ENCODE data around the gene NOL12.

NOL12 gene

DNA sequence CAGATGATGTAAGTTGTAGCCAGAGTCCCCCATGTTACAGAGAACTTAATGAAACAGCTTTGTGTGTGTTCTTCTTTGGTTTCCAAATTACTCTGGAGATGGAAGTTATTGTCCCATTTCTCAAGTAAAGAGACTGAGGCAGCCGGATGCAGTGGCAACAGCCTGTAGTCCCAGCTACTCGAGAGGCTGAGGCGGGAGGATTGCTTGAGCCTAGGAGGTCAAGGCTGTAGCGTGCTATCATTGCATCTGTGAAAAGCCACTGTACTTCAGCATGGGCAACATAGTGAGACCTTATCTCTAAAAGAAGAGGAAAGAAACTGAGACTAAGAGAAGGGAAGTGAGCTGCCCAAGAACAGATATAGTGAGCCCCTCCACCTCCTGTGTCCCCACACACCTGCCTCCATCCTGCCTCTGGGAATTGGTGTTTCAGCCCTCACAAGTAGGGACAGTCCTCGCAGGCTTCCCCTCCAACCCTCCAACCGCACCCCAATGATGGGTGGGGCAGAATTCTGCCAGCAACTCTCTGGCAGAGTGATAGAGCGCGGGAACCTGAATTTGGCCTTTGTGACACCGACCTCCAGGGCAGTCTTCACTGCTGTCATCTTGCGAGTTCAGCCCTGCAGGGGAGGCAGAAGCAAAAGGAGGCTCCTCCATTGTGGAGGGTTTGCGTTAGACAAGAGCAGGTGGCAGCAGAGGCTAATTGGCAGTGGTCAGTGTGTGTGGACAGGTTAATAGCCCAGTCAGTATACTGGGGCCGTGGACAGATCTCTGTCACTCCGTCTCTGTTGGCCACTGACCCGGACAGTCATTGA is 26.0 kb upstream of the NOL12 start:
- DNase-seq = no peak
- Histone ChIP-seq H3K27me3 (replicated peaks; ENCODE audit: control insufficient read depth, insufficient read depth, low read length, poor library complexity, severe bottlenecking) (no peaks in the 10 kb centered on the region), H3K36me3 (ENCODE audit: control insufficient read depth, insufficient read depth, low read length) (no peaks in the 10 kb centered on the region), H3K9me3 (ENCODE audit: control insufficient read depth, low read length) (no peaks in the 10 kb centered on the region), H3K4me1 (ENCODE audit: control insufficient read depth, insufficient read depth, low read length, poor library complexity, severe bottlenecking) (peaks cover 21% of the 10 kb centered on the region), H3K27ac (ENCODE audit: insufficient read depth, low read length, poor library complexity, severe bottlenecking) (no peak overlapping the region), H3K4me3 (ENCODE audit: insufficient read depth, low read depth, low read length, poor library complexity, severe bottlenecking) (no peak overlapping the region)

GRCh38 chr22:37660709-37661045 is 25.5 kb upstream of the NOL12 start:
- H3K27me3 ChIP-seq (replicated peaks; ENCODE audit: control insufficient read depth, insufficient read depth, low read length, poor library complexity, severe bottlenecking) = no peaks in the 10 kb centered on the region
- DNase-seq = no peak
- no peaks in the 10 kb centered on the region for H3K36me3 ChIP-seq (ENCODE audit: control insufficient read depth, insufficient read depth, low read length)
- no peak overlapping the region for H3K27ac ChIP-seq (ENCODE audit: insufficient read depth, low read length, poor library complexity, severe bottlenecking)
- no peak overlapping the region for H3K4me3 ChIP-seq (ENCODE audit: insufficient read depth, low read depth, low read length, poor library complexity, severe bottlenecking)
- H3K9me3 ChIP-seq (ENCODE audit: control insufficient read depth, low read length) = no peaks in the 10 kb centered on the region
- peaks cover 21% of the 10 kb centered on the region for H3K4me1 ChIP-seq (ENCODE audit: control insufficient read depth, insufficient read depth, low read length, poor library complexity, severe bottlenecking)

GRCh38 chr22:37661160-37661924 is 24.8 kb upstream of the NOL12 start:
- H3K27ac ChIP-seq (ENCODE audit: insufficient read depth, low read length, poor library complexity, severe bottlenecking) = no peak overlapping the region
- no peak for DNase-seq
- peaks cover 4% of the 10 kb centered on the region for H3K36me3 ChIP-seq (ENCODE audit: control insufficient read depth, insufficient read depth, low read length)
- no peaks in the 10 kb centered on the region for H3K9me3 ChIP-seq (ENCODE audit: control insufficient read depth, low read length)
- H3K4me1 ChIP-seq (ENCODE audit: control insufficient read depth, insufficient read depth, low read length, poor library complexity, severe bottlenecking) = peaks cover 21% of the 10 kb centered on the region
- no peak overlapping the region for H3K4me3 ChIP-seq (ENCODE audit: insufficient read depth, low read depth, low read length, poor library complexity, severe bottlenecking)
- H3K27me3 ChIP-seq (replicated peaks; ENCODE audit: control insufficient read depth, insufficient read depth, low read length, poor library complexity, severe bottlenecking) = no peaks in the 10 kb centered on the region

DNA sequence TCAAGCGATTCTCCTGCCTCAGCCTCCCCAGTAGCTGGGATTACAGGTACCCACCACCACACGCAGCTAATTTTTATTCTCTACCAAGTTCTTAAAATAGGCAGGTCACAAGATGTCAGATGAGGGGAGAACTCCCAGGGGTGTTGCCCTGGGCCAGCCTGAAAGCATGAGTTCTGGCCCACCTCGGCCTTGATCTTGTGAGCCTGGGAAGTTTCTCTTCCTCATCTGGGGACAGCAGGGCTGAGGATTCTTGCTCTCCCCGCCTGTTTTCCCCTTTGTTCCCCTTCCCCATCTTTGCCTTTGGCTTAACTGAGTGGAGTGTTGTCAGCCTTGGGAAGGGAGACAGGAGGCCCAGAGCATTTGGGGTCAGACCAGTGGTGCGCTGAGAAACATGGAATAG is 24.1 kb upstream of the NOL12 start:
- no peaks in the 10 kb centered on the region for H3K9me3 ChIP-seq (ENCODE audit: control insufficient read depth, low read length)
- no peaks in the 10 kb centered on the region for H3K27me3 ChIP-seq (replicated peaks; ENCODE audit: control insufficient read depth, insufficient read depth, low read length, poor library complexity, severe bottlenecking)
- H3K36me3 ChIP-seq (ENCODE audit: control insufficient read depth, insufficient read depth, low read length) = peaks cover 4% of the 10 kb centered on the region
- H3K4me1 ChIP-seq (ENCODE audit: control insufficient read depth, insufficient read depth, low read length, poor library complexity, severe bottlenecking) = peaks cover 21% of the 10 kb centered on the region
- no peak overlapping the region for H3K4me3 ChIP-seq (ENCODE audit: insufficient read depth, low read depth, low read length, poor library complexity, severe bottlenecking)
- no peak for DNase-seq
- H3K27ac ChIP-seq (ENCODE audit: insufficient read depth, low read length, poor library complexity, severe bottlenecking) = no peak overlapping the region

GRCh38 chr22:37663521-37664140 is 22.5 kb upstream of the NOL12 start:
- Histone ChIP-seq H3K27ac (ENCODE audit: insufficient read depth, low read length, poor library complexity, severe bottlenecking) (no peak overlapping the region), H3K36me3 (ENCODE audit: control insufficient read depth, insufficient read depth, low read length) (peaks cover 4% of the 10 kb centered on the region), H3K9me3 (ENCODE audit: control insufficient read depth, low read length) (no peaks in the 10 kb centered on the region), H3K4me1 (ENCODE audit: control insufficient read depth, insufficient read depth, low read length, poor library complexity, severe bottlenecking) (peaks cover 16% of the 10 kb centered on the region), H3K4me3 (ENCODE audit: insufficient read depth, low read depth, low read length, poor library complexity, severe bottlenecking) (no peak overlapping the region), H3K27me3 (replicated peaks; ENCODE audit: control insufficient read depth, insufficient read depth, low read length, poor library complexity, severe bottlenecking) (no peaks in the 10 kb centered on the region)
- DNase-seq = no peak

DNA sequence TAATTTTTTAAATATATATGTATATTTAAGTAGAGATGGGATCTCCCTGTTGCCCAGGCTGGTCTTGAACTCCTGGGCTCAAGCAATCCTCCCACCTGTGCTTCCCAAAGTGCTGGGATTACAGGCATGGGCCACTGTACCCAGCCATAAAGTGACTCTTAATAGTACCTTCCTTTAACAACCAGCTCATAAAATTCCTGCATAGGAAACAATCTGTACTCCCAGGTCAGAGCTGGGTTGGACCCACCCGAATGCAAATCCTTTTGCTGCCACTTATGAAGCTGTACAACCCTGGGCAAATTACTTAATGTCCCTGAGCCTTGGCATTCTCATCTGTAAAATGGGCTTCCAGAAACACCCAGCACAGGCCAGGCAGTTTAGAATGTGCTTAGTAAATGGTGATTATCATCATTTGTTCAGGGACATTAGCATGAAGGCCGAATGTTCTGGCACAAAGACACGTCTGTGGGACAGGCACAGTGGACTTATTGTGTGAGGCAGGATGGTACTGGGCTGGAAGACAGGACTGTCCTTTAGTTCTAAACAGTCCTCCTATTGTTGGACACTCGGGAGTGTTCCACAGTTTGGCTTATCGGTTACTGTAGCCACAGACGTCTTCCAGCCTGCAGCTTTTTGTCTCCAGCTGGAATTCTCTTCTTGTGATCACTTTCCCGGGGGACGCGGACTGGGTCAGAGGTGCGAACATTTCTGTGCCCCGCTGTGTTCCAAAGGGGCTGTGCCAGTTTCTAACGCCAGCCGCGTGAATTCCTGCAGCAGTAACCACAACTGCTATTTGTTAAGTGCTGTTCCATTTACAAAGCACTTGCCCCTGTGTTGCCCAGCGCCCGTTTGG is 21.7 kb upstream of the NOL12 start:
- Histone ChIP-seq H3K27me3 (replicated peaks; ENCODE audit: control insufficient read depth, insufficient read depth, low read length, poor library complexity, severe bottlenecking) (no peaks in the 10 kb centered on the region), H3K9me3 (ENCODE audit: control insufficient read depth, low read length) (no peaks in the 10 kb centered on the region), H3K36me3 (ENCODE audit: control insufficient read depth, insufficient read depth, low read length) (peaks cover 4% of the 10 kb centered on the region), H3K4me3 (ENCODE audit: insufficient read depth, low read depth, low read length, poor library complexity, severe bottlenecking) (no peak overlapping the region), H3K27ac (ENCODE audit: insufficient read depth, low read length, poor library complexity, severe bottlenecking) (no peak overlapping the region), H3K4me1 (ENCODE audit: control insufficient read depth, insufficient read depth, low read length, poor library complexity, severe bottlenecking) (peaks cover 11% of the 10 kb centered on the region)
- DNase-seq = no peak

- H3K27ac ChIP-seq (ENCODE audit: insufficient read depth, low read length, poor library complexity, severe bottlenecking) = no peak overlapping the region
- no peaks in the 10 kb centered on the region for H3K27me3 ChIP-seq (replicated peaks; ENCODE audit: control insufficient read depth, insufficient read depth, low read length, poor library complexity, severe bottlenecking)
- no peak for DNase-seq
- H3K36me3 ChIP-seq (ENCODE audit: control insufficient read depth, insufficient read depth, low read length) = peaks cover 4% of the 10 kb centered on the region
- no peak overlapping the region for H3K4me3 ChIP-seq (ENCODE audit: insufficient read depth, low read depth, low read length, poor library complexity, severe bottlenecking)
- H3K9me3 ChIP-seq (ENCODE audit: control insufficient read depth, low read length) = no peaks in the 10 kb centered on the region
- peaks cover 1% of the 10 kb centered on the region for H3K4me1 ChIP-seq (ENCODE audit: control insufficient read depth, insufficient read depth, low read length, poor library complexity, severe bottlenecking)
Measured at GRCh38 chr22:37665487-37665886, 20.7 kb upstream of the NOL12 start.

DNA sequence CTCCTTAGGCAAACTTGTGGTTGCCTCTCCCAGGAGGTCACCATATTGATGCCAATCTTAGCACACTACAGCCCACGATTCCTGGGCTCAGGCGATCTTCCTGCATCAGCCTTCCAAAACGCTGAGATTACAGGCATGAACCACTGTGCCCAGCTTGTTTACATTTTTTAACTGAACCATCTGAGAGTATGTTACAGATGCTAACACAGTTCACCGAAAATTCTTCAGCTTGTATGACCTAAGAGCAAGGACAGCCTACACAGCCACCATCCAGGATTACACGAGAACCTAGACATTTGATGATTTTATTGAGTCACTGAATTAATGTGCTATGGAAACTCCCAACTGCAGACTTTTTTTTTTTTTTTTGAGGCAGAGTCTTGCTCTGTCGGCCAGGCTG is 16.6 kb upstream of the NOL12 start:
- Histone ChIP-seq H3K36me3 (ENCODE audit: control insufficient read depth, insufficient read depth, low read length) (peaks cover 4% of the 10 kb centered on the region), H3K4me1 (ENCODE audit: control insufficient read depth, insufficient read depth, low read length, poor library complexity, severe bottlenecking) (peaks cover 17% of the 10 kb centered on the region), H3K9me3 (ENCODE audit: control insufficient read depth, low read length) (no peaks in the 10 kb centered on the region), H3K27me3 (replicated peaks; ENCODE audit: control insufficient read depth, insufficient read depth, low read length, poor library complexity, severe bottlenecking) (no peaks in the 10 kb centered on the region), H3K27ac (ENCODE audit: insufficient read depth, low read length, poor library complexity, severe bottlenecking) (no peak overlapping the region), H3K4me3 (ENCODE audit: insufficient read depth, low read depth, low read length, poor library complexity, severe bottlenecking) (no peak overlapping the region)
- no peak for DNase-seq

- Histone ChIP-seq H3K27me3 (replicated peaks; ENCODE audit: control insufficient read depth, insufficient read depth, low read length, poor library complexity, severe bottlenecking) (no peaks in the 10 kb centered on the region), H3K9me3 (ENCODE audit: control insufficient read depth, low read length) (no peaks in the 10 kb centered on the region), H3K4me3 (ENCODE audit: insufficient read depth, low read depth, low read length, poor library complexity, severe bottlenecking) (no peak overlapping the region), H3K4me1 (ENCODE audit: control insufficient read depth, insufficient read depth, low read length, poor library complexity, severe bottlenecking) (peaks cover 34% of the 10 kb centered on the region), H3K36me3 (ENCODE audit: control insufficient read depth, insufficient read depth, low read length) (no peaks in the 10 kb centered on the region), H3K27ac (ENCODE audit: insufficient read depth, low read length, poor library complexity, severe bottlenecking) (peak overlapping the region; percentile 19)
- DNase-seq = peak in 1 of 3 donors; percentile 32
Measured at GRCh38 chr22:37672206-37672919, 13.8 kb upstream of the NOL12 start.

Measured in effector memory CD4-positive, alpha-beta T cell (primary cell).